Esophagus squamous epithelium (tissue), 5 donors: ENCODE measurements around the gene GFOD2. TPM values are rescaled to one million over a fixed set of nuclear protein-coding genes. Genes with fewer than 3 reads are reported as not detected.
"Not testable (repeated sequence)": the region's sequence is repeated elsewhere in the genome, so short reads cannot be mapped to it uniquely, and the experiment has no call there.

Experiments used
- DNase-seq: peaks from one replicate; lab custom pipeline; 2025; lab: John Stamatoyannopoulos, UW
- H3K27ac ChIP-seq, 4 donors: fragments of 200-600 bp; sonication (generic); one replicate each; pipeline ENCODE4 v1.5.1; 2016 to 2019; ENCODE audit warnings: mild to moderate bottlenecking in 1 of 4
- H3K27me3 ChIP-seq, 4 donors: fragments of 200-600 bp; sonication (generic); 1 replicate in 3 of 4; 2 replicates in 1 of 4; pipeline versions ENCODE4 v1.5.1 to v1.6.0; 2017 to 2021; ENCODE audit warnings: antibody characterized with exemption in 1 of 4
- H3K36me3 ChIP-seq, 3 donors: fragments of 200-600 bp; sonication (generic); one replicate each; pipeline ENCODE4 v1.5.1; 2016 to 2019
- H3K4me1 ChIP-seq, 3 donors: fragments of 200-600 bp; sonication (generic); one replicate each; pipeline ENCODE4 v1.5.1; 2017 to 2019
- H3K4me3 ChIP-seq, 4 donors: fragments of 200-600 bp; sonication (generic); 1 replicate in 3 of 4; 2 replicates in 1 of 4; pipeline ENCODE4 v1.5.1; 2016 to 2019; ENCODE audit warnings: mild to moderate bottlenecking in 2 of 4, moderate library complexity in 1 of 4
- H3K9me3 ChIP-seq, 3 donors: fragments of 200-600 bp; sonication (generic); one replicate each; pipeline ENCODE4 v1.5.1; 2016 to 2019
- POLR2A ChIP-seq, 4 donors: fragments of 450-650 bp; IDR thresholded peaks; one replicate each; pipeline ENCODE4 v1.6.1; 2017; ENCODE audit warnings: antibody characterized with exemption in 4 of 4, mild to moderate bottlenecking in 4 of 4, moderate library complexity in 3 of 4
- WGBS, 2 donors: methylation state at CpG; one replicate each; pipeline ENCODE4 v1.1.5; 2018; 5-methylcytosine and 5-hydroxymethylcytosine counted together
- intact Hi-C: fragments of 100-400 bp; cut with DNase I; formaldehyde crosslinking; loops from one replicate; pipeline ENCODE4 v1.15.0; 2022
- total RNA-seq, 4 donors: library from RNA; depleted of rRNA; stranded (reverse); fragments of >200 nt; gene quantifications; one replicate each; pipeline ENCODE4 v1.1.0, GENCODE V29; 2016
- TF ChIP-seq, protein P1 (sequence below), 6 experiments: fragments of 450-650 bp in 4 of 6; fragments of 200-600 bp in 2 of 6; sonication (generic) in 2 of 6; IDR thresholded peaks; one replicate each; pipeline ENCODE4 v1.5.1; 2016 to 2019; ENCODE audit warnings: antibody characterized with exemption in 6 of 6, mild to moderate bottlenecking in 4 of 6, moderate library complexity in 4 of 6
- donor health status: DM: yes; HTN: yes; CAD: no.

Gene GFOD2
- total RNA-seq, 4 donors from 2014 or later = 26.1 to 63.3 (median 37.3) TPM

DNA sequence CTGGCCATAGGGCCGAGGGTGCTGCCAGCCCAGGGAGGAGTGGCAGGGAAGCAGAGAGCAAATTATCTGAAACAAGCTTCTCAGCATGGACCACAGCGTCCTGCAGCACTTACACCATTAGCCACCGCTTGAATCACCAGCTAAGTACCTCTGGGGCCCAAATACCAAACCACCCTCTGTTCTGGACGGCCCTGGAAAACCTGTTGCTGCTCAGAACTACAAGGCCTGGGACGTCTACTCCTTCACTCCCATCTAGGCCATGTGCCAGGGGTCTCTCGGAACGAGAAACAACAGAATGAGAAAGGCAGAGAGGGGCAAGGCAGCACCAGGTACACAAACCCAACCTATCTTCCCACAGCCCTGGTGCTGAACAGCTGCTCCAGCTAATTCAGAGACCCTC, 39.9 kb upstream of the GFOD2 start:
- DNase-seq = no peak
- H3K9me3 ChIP-seq = no peaks in the 10 kb centered on the region
- no peak for TF ChIP-seq POLR2A (IDR thresholded peaks at IDR 0.05)
- TF ChIP-seq, protein P1, sequence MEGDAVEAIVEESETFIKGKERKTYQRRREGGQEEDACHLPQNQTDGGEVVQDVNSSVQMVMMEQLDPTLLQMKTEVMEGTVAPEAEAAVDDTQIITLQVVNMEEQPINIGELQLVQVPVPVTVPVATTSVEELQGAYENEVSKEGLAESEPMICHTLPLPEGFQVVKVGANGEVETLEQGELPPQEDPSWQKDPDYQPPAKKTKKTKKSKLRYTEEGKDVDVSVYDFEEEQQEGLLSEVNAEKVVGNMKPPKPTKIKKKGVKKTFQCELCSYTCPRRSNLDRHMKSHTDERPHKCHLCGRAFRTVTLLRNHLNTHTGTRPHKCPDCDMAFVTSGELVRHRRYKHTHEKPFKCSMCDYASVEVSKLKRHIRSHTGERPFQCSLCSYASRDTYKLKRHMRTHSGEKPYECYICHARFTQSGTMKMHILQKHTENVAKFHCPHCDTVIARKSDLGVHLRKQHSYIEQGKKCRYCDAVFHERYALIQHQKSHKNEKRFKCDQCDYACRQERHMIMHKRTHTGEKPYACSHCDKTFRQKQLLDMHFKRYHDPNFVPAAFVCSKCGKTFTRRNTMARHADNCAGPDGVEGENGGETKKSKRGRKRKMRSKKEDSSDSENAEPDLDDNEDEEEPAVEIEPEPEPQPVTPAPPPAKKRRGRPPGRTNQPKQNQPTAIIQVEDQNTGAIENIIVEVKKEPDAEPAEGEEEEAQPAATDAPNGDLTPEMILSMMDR (IDR thresholded peaks at IDR 0.05) = no peak
- intact Hi-C loops = no loop called here
- H3K27me3 ChIP-seq = no peaks in the 10 kb centered on the region
- H3K4me1 ChIP-seq = peaks cover 0 to 18% (median 5%) of the 10 kb centered on the region in 3 donors
- peaks cover 7 to 66% (median 10%) of the 10 kb centered on the region in 3 donors for H3K36me3 ChIP-seq
- WGBS, 2 donors = 75 to 80% methylated on average over 2 to 4 of the region's 7 CpGs
- H3K27ac ChIP-seq = no peak overlapping the region
- H3K4me3 ChIP-seq = no peak overlapping the region

DNA sequence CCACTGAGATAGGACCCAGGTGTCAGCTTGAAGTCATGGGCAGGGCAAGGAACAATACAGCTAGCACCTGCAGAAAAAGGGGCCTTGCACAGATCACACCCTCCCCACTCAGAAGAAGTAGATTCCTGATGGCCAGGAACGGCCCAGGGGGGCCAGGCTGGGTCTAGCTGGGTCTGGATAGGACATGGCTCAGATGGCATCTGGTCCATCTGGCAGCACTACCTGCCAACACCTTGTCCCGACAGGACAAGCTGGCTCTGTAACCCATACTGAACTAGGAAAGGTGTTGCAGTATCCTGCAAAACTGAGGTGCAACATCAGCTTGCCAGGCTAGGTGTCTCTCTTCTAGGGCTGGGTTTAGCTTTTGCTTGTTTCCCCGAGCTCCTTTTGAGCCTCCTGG, 38.9 kb upstream of the GFOD2 start:
- intact Hi-C loops = no loop called here
- H3K4me1 ChIP-seq = peaks cover 0 to 18% (median 5%) of the 10 kb centered on the region in 3 donors
- H3K36me3 ChIP-seq = peaks cover 7 to 65% (median 9%) of the 10 kb centered on the region in 3 donors
- no peaks in the 10 kb centered on the region for H3K9me3 ChIP-seq
- no peak overlapping the region for H3K4me3 ChIP-seq
- H3K27me3 ChIP-seq = no peaks in the 10 kb centered on the region
- TF ChIP-seq POLR2A (IDR thresholded peaks at IDR 0.05) = no peak
- TF ChIP-seq, protein P1 (IDR thresholded peaks at IDR 0.05) = no peak
- no peak for DNase-seq
- H3K27ac ChIP-seq = no peak overlapping the region
- WGBS, 2 donors = 43 to 67% methylated on average over 1 to 2 of the region's 3 CpGs

DNA sequence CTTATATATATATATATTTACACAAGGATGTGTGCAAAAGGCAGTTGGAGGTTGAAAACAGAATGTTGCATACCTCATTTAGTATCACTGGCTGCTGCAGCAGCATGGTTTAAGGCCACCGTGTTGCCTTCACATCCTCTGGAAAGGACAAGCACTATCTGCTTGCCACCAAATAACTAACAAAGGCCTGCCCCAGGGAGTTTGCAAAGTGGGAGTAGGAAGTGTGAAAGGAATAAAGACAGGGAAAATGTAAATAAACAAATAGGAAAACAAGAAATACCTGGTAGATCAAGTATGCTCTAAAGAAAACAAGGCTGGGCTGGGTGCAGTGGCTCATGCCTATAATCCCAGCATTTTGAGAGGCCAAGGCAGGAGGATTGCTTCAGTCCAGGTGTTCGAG, 33.5 kb upstream of the GFOD2 start:
- intact Hi-C loops = no loop called here
- DNase-seq = no peak
- WGBS, 2 donors = 71 to 80% methylated on average over 2 of the region's 2 CpGs
- H3K9me3 ChIP-seq = no peaks in the 10 kb centered on the region
- H3K4me1 ChIP-seq = peaks cover 0 to 13% (median 9%) of the 10 kb centered on the region in 3 donors
- TF ChIP-seq, protein P1 (IDR thresholded peaks at IDR 0.05) = no peak
- TF ChIP-seq POLR2A (IDR thresholded peaks at IDR 0.05) = no peak
- H3K27ac ChIP-seq = no peak overlapping the region
- peaks cover 0 to 38% (median 0%) of the 10 kb centered on the region in 3 donors for H3K36me3 ChIP-seq
- H3K4me3 ChIP-seq = no peak overlapping the region
- H3K27me3 ChIP-seq = no peaks in the 10 kb centered on the region

DNA sequence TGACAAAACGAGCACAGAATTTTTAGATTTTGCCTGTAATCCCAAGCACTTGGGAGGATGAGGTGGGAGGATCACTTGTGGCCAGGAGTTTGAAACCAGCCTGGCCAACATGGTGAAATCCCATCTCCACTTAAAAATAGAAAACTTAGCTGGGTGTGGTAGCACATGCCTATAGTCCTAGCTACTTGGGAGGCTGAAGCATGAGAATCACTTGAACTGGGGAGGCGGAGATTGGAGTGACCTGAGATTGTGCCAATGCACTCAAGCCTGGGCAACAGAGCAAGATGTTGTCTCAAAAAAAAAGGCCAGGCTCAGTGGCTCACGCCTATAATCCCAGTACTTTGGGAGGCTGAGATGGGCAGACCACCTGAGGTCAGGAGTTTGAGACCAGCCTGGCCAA, 32.2 kb upstream of the GFOD2 start:
- intact Hi-C loops, H3K9me3 ChIP-seq, DNase-seq, H3K4me3 ChIP-seq, H3K27me3 ChIP-seq, H3K27ac ChIP-seq: not testable (repeated sequence)
- Histone ChIP-seq H3K36me3 (peaks cover 0 to 28% (median 0%) of the 10 kb centered on the region in 3 donors), H3K4me1 (peaks cover 0 to 13% (median 9%) of the 10 kb centered on the region in 3 donors)
- WGBS, 2 donors = 74 to 90% methylated on average over 3 of the region's 3 CpGs

DNA sequence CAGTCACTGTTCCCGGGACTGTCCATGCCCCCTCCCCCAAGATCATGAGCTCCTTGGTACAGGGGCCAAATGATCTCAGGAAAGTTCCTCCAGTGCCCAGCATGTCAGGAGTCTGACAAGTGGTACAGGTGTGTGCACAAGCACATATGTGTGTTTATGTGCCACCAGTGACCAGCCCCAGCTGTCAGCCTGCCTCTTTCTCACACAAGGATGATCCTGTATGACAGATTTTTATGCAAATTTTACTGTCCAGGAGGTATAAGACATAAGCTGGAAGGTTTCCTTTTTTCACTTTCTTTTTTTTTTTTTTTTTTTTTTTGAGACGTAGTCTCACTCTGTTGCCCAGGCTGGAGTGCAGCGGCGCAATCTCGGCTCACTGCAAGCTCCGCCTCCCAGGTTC, 31.4 kb upstream of the GFOD2 start:
- no peak for TF ChIP-seq POLR2A (IDR thresholded peaks at IDR 0.05)
- TF ChIP-seq, protein P1 (IDR thresholded peaks at IDR 0.05) = no peak
- Histone ChIP-seq H3K36me3 (peaks cover 0 to 28% (median 0%) of the 10 kb centered on the region in 3 donors), H3K4me1 (peaks cover 0 to 13% (median 9%) of the 10 kb centered on the region in 3 donors), H3K4me3 (no peak overlapping the region), H3K27me3 (no peaks in the 10 kb centered on the region), H3K27ac (no peak overlapping the region), H3K9me3 (no peaks in the 10 kb centered on the region)
- 92 to 94% methylated on average over 5 to 6 of the region's 6 CpGs for whole genome bisulfite sequencing, 2 donors
- no peak for DNase-seq
- intact Hi-C loops = no loop called here
